WI38 (cell line): ENCODE data around the gene LILRB3.
"Not testable (repeated sequence)": the region's sequence is repeated elsewhere in the genome, so short reads cannot be mapped to it uniquely, and the experiment has no call there.

ENCODE experiments used
- H3K4me3 ChIP-seq: 2 replicates; pipeline ENCODE4 v1.5.1; 2011; ENCODE audit warnings: low read depth, mild to moderate bottlenecking, control low read depth, low read length
- CTCF ChIP-seq: IDR thresholded peaks from 2 replicates; pipeline ENCODE4 v1.5.1; 2012; ENCODE audit warnings: low read depth, mild to moderate bottlenecking, control low read depth, low read length

LILRB3 gene

GRCh38 chr19:54173951-54174834, 48.6 kb downstream of the LILRB3 start:
- H3K4me3 ChIP-seq, result no peak overlapping the region
- no peak for TF ChIP-seq CTCF

DNA sequence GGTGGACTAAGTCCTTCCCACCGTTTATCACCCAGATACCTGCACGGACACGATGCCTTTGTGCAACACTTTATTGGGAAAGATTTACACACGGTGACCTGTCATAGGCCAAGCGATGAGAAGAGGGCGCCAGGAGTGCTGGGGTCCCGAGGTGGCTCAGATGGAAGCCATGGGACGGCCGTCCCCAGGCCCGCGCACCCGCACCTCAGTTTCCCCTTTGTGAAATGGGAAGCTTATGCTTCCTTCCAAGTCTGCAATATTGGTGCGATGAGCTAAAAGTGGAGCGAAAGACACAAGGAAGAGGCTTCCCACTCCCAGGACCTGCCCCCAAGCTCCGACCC, 49.5 kb downstream of the LILRB3 start:
- no peak overlapping the region for H3K4me3 ChIP-seq
- TF ChIP-seq CTCF, result no peak

DNA sequence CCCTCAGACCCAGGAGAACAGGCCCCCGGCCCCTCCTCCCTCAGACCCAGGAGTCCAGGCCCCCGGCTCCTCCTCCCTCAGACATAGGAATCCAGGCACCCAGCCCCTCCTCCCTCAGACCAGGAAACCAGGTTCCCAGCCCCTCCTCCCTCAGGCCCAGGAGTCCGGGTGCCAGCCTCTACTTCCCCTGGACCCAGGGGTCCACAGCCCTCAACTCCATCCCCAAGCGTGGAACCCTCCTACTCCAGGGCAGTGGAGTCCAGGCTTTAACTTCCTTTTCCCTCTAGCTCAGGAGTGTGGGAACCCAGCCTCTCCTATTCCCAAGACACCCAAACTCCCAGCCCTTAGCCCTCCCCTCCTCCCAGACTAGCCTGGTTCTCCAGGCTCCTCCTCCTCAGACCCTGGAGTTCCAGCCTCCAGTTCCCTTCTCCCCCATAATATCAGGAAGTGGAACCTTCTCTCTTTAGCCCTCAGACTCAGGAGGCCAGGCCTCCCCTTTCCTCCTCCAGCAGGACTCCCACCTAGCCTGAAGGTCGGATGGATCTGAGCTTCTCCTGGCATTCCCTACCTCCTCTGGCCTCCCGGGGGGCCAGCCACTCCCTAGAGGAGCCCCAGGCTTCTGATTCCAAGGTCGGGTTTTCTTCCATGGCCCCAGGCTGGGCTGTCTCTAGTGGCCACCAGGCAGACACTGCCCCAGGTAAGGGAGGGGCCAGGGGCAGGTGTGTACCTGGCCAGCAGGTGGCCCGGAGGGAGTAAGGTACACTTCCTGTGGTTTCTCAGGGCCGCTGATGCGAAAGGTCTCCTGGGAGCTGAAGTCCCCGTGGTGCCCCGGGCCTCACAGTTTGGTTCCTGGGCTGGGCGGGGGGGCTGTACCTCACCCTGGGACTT, 50.1 kb downstream of the LILRB3 start, which contains the start of gene TMC4:
TMC4 (minus strand) TSS at position 690 of the 888 bp plus-strand sequence; CDS start at position 647, 43 bp downstream.
- no peak for TF ChIP-seq CTCF

GRCh38 chr19:54171736-54172431, 50.9 kb downstream of the LILRB3 start:
- not testable (repeated sequence) for H3K4me3 ChIP-seq

More for the DNA sequence above, 50.1 kb downstream of the LILRB3 start, which contains the start of gene TMC4:
- H3K4me3 ChIP-seq, result no peak within 1 kb of the TSS

GRCh38 chr19:54169149-54169740, 53.6 kb downstream of the LILRB3 start:
- no peak for TF ChIP-seq CTCF
- no peak overlapping the region for H3K4me3 ChIP-seq

GRCh38 chr19:54168174-54168917, 54.5 kb downstream of the LILRB3 start:
- no peak overlapping the region for H3K4me3 ChIP-seq
- TF ChIP-seq CTCF, result peak; percentile 79
